A549 (cell line): ENCODE results near the gene IL10.

Source experiments
- CTCF ChIP-seq: fragments of >200 bp; sonication (Bioruptor Twin); formaldehyde crosslinking; IDR thresholded peaks from 3 replicates; pipeline ENCODE4 v1.5.1; 2016
- EP300 ChIP-seq, 2 experiments: fragments of >200 bp; sonication (Bioruptor Twin); formaldehyde crosslinking; IDR thresholded peaks; 2 replicates in 1 of 2; 3 replicates in 1 of 2; pipeline ENCODE4 v1.6.1; 2016 to 2017
- JUNB ChIP-seq: fragments of >200 bp; sonication (Bioruptor Twin); formaldehyde crosslinking; IDR thresholded peaks from 2 replicates; pipeline ENCODE4 v1.6.1; 2016
- KDM5A ChIP-seq: fragments of 200-600 bp; sonication (generic); IDR thresholded peaks from 2 replicates; pipeline ENCODE4 v1.6.1; 2016; ENCODE audit warnings: antibody characterized with exemption, mild to moderate bottlenecking
- POLR2A ChIP-seq: IDR thresholded peaks from 2 replicates; pipeline ENCODE4 v1.6.1; 2012; ENCODE audit warnings: mild to moderate bottlenecking, low read length
- TF ChIP-seq, protein P1 (sequence below): IDR thresholded peaks from 2 replicates; pipeline ENCODE4 v1.6.1; 2012

DNA sequence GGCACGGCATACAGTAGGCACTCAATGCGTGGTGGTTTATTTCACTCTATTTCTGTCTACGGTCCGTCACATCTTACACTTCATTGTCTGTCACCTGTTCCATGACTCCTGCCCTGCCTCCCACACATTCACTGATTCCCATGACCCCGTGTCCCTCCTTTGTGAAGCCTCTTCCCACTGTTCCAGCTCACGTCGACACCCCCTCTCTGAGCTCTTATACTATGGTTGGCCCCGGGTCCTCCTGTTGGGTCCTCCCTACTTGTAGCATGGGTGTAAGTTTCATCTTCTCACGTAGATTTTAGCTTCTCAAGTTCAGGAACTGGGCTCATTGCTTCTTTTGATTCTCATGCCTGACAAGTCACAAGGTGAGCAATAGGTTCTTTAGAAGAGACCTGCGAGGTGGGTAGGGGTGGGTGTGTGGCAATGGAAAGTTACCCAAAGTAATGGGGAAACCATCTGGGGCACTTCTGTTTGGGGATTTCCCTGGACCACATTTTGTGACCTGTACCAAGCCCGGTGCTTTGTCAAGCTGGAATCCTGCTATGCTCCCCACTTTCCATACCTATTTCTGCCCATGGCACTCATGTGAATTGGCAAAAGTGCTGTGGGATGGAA is 22.1 kb upstream of the IL10 start:
- no peak for TF ChIP-seq CTCF
- no peak for TF ChIP-seq JUNB
- no peak for TF ChIP-seq POLR2A
- TF ChIP-seq KDM5A = no peak
- TF ChIP-seq, protein P1, sequence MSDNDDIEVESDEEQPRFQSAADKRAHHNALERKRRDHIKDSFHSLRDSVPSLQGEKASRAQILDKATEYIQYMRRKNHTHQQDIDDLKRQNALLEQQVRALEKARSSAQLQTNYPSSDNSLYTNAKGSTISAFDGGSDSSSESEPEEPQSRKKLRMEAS = no peak
- no peak for TF ChIP-seq EP300 (IDR thresholded peaks at IDR 0.05)
